ENCODE measurements around the gene C1orf21. TPM values are rescaled to one million over a fixed set of nuclear protein-coding genes. Genes with fewer than 3 reads are reported as not detected.

C1orf21 gene
- total RNA-seq, 1 experiment from 2014 or later: 28.5 TPM

DNA sequence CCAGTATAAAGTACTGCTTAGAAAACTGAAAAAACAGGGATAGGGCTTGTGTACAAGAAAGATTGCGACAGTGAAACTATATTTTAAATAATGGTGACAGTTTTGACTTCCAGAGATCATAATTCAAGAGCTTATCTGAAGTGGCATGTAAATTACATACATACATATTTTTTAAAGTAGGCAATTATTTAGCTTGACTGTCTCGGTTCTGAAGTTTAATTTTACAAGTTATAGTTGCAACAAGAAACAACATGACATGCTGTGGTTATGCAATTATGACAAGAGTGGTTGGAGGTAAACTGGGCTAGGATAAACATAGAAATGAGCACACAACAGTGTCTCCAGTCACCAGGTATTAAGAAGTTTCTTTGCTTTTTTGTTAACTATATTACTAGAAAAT is 4.1 kb downstream of the C1orf21 start:
- no peak overlapping the region for H3K27ac Mint-ChIP-seq
- DNase-seq (ENCODE audit: low spot score) (no peak), ATAC-seq (no peak)
- ChIA-PET CTCF (interaction anchor here (1.7 kb wide), 1 partner anchor 107 kb away, joined by 4 read pairs; no protein-coding TSS in a partner anchor), POLR2A (no interaction called here)
- H3K9me3 Mint-ChIP-seq: no peaks in the 10 kb centered on the region
- peaks cover 9% of the 10 kb centered on the region for H3K27me3 Mint-ChIP-seq (ENCODE audit: low read depth)
- TF ChIP-seq, protein P1, sequence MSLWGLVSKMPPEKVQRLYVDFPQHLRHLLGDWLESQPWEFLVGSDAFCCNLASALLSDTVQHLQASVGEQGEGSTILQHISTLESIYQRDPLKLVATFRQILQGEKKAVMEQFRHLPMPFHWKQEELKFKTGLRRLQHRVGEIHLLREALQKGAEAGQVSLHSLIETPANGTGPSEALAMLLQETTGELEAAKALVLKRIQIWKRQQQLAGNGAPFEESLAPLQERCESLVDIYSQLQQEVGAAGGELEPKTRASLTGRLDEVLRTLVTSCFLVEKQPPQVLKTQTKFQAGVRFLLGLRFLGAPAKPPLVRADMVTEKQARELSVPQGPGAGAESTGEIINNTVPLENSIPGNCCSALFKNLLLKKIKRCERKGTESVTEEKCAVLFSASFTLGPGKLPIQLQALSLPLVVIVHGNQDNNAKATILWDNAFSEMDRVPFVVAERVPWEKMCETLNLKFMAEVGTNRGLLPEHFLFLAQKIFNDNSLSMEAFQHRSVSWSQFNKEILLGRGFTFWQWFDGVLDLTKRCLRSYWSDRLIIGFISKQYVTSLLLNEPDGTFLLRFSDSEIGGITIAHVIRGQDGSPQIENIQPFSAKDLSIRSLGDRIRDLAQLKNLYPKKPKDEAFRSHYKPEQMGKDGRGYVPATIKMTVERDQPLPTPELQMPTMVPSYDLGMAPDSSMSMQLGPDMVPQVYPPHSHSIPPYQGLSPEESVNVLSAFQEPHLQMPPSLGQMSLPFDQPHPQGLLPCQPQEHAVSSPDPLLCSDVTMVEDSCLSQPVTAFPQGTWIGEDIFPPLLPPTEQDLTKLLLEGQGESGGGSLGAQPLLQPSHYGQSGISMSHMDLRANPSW (CRISPR knock-in tag; conservative IDR thresholded peaks at IDR 0.05; ENCODE audit: low read depth): no peak
- TF ChIP-seq NR3C1 (CRISPR knock-in tag; conservative IDR thresholded peaks at IDR 0.05; ENCODE audit: low read depth) (no peak), ESRRA (CRISPR knock-in tag; IDR thresholded peaks at IDR 0.05; ENCODE audit: borderline replicate concordance) (no peak), GRHL2 (CRISPR knock-in tag; IDR thresholded peaks at IDR 0.05; ENCODE audit: insufficient replicate concordance, severe bottlenecking) (no peak), ZNF121 (CRISPR knock-in tag; IDR thresholded peaks at IDR 0.05) (no peak), ZNF317 (CRISPR knock-in tag; IDR thresholded peaks at IDR 0.05; ENCODE audit: borderline replicate concordance, low read depth) (no peak), ZBTB21 (CRISPR knock-in tag; IDR thresholded peaks at IDR 0.05; ENCODE audit: borderline replicate concordance) (no peak), JUN (CRISPR knock-in tag; IDR thresholded peaks at IDR 0.05) (no peak), SOX15 (CRISPR knock-in tag; IDR thresholded peaks at IDR 0.05) (no peak), ETV6 (CRISPR knock-in tag; IDR thresholded peaks at IDR 0.05) (no peak), ZNF671 (CRISPR knock-in tag; IDR thresholded peaks at IDR 0.05) (no peak)
- TF ChIP-seq, protein P2, sequence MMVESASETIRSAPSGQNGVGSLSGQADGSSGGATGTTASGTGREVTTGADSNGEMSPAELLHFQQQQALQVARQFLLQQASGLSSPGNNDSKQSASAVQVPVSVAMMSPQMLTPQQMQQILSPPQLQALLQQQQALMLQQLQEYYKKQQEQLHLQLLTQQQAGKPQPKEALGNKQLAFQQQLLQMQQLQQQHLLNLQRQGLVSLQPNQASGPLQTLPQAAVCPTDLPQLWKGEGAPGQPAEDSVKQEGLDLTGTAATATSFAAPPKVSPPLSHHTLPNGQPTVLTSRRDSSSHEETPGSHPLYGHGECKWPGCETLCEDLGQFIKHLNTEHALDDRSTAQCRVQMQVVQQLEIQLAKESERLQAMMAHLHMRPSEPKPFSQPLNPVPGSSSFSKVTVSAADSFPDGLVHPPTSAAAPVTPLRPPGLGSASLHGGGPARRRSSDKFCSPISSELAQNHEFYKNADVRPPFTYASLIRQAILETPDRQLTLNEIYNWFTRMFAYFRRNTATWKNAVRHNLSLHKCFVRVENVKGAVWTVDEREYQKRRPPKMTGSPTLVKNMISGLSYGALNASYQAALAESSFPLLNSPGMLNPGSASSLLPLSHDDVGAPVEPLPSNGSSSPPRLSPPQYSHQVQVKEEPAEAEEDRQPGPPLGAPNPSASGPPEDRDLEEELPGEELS (CRISPR knock-in tag; IDR thresholded peaks at IDR 0.05): no peak
- no peak overlapping the region for H3K4me3 Mint-ChIP-seq
- no peaks in the 10 kb centered on the region for H3K36me3 Mint-ChIP-seq
- peaks cover 54% of the 10 kb centered on the region for H3K4me1 Mint-ChIP-seq

DNA sequence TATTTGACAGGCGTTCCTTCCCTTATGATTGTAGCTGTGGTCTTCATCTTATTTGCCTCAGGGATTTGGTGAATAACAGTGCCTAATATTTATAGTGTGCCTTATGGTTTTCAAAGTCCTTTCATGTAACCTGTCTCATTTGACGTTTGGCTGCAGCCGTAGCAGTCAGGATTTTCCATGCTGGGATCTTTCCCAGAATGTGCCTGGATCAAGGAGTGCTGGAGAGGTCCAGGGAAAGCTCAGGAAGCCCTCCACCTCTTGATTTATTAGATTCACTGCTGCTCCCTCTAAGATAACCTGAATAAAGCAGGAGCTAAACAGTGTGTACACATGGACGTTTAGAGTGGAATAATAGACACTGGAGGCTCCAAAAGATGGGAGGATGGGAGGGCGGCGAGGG is 5.2 kb downstream of the C1orf21 start:
- POLR2A ChIA-PET: no interaction called here
- no peak for DNase-seq (ENCODE audit: low spot score)
- H3K27ac Mint-ChIP-seq: no peak overlapping the region
- H3K27me3 Mint-ChIP-seq (ENCODE audit: low read depth): peaks cover 9% of the 10 kb centered on the region
- TF ChIP-seq, protein P3, sequence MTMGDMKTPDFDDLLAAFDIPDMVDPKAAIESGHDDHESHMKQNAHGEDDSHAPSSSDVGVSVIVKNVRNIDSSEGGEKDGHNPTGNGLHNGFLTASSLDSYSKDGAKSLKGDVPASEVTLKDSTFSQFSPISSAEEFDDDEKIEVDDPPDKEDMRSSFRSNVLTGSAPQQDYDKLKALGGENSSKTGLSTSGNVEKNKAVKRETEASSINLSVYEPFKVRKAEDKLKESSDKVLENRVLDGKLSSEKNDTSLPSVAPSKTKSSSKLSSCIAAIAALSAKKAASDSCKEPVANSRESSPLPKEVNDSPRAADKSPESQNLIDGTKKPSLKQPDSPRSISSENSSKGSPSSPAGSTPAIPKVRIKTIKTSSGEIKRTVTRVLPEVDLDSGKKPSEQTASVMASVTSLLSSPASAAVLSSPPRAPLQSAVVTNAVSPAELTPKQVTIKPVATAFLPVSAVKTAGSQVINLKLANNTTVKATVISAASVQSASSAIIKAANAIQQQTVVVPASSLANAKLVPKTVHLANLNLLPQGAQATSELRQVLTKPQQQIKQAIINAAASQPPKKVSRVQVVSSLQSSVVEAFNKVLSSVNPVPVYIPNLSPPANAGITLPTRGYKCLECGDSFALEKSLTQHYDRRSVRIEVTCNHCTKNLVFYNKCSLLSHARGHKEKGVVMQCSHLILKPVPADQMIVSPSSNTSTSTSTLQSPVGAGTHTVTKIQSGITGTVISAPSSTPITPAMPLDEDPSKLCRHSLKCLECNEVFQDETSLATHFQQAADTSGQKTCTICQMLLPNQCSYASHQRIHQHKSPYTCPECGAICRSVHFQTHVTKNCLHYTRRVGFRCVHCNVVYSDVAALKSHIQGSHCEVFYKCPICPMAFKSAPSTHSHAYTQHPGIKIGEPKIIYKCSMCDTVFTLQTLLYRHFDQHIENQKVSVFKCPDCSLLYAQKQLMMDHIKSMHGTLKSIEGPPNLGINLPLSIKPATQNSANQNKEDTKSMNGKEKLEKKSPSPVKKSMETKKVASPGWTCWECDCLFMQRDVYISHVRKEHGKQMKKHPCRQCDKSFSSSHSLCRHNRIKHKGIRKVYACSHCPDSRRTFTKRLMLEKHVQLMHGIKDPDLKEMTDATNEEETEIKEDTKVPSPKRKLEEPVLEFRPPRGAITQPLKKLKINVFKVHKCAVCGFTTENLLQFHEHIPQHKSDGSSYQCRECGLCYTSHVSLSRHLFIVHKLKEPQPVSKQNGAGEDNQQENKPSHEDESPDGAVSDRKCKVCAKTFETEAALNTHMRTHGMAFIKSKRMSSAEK (CRISPR knock-in tag; IDR thresholded peaks at IDR 0.05; ENCODE audit: borderline replicate concordance): no peak
- TF ChIP-seq GABPB1 (CRISPR knock-in tag; IDR thresholded peaks at IDR 0.05) (no peak), EMX1 (CRISPR knock-in tag; IDR thresholded peaks at IDR 0.05) (no peak), CREM (CRISPR knock-in tag; IDR thresholded peaks at IDR 0.05) (no peak)
- no peak for ATAC-seq
- no peaks in the 10 kb centered on the region for H3K9me3 Mint-ChIP-seq
- no peaks in the 10 kb centered on the region for H3K36me3 Mint-ChIP-seq
- H3K4me3 Mint-ChIP-seq: no peak overlapping the region
- CTCF ChIA-PET: no interaction called here
- H3K4me1 Mint-ChIP-seq: peaks cover 52% of the 10 kb centered on the region

Data from WTC11 (cell line).